A549 (cell line): ENCODE data around the gene HLA-DOA.

Experiments used
- CEBPB ChIP-seq, 2 experiments: fragments of >200 bp in 1 of 2; sonication (Bioruptor Twin) in 1 of 2; formaldehyde crosslinking in 1 of 2; IDR thresholded peaks; 2 replicates each; pipeline ENCODE4 v1.6.1; 2012 to 2016
- E2F6 ChIP-seq: IDR thresholded peaks from 2 replicates; pipeline ENCODE4 v1.6.1; 2012; ENCODE audit warnings: low read depth, borderline replicate concordance
- GATA3 ChIP-seq: IDR thresholded peaks from 2 replicates; pipeline ENCODE4 v1.6.1; 2012; ENCODE audit warnings: borderline replicate concordance
- MAFK ChIP-seq: fragments of 450-650 bp; IDR thresholded peaks from 2 replicates; pipeline ENCODE4 v1.6.1; 2014; ENCODE audit not compliant: partially characterized antibody
- POLR2AphosphoS2 ChIP-seq: conservative IDR thresholded peaks from 2 replicates; pipeline ENCODE4 v1.6.1; 2012; ENCODE audit warnings: low read length, improper control_type of control experiment, inconsistent platforms
- RNF2 ChIP-seq: fragments of 200-600 bp; sonication (generic); IDR thresholded peaks from 2 replicates; pipeline ENCODE4 v1.6.1; 2016; ENCODE audit warnings: low read depth, mild to moderate bottlenecking, antibody characterized with exemption, moderate library complexity, borderline replicate concordance
- TF ChIP-seq, protein P1 (sequence below): fragments of >200 bp; sonication (Bioruptor Twin); formaldehyde crosslinking; IDR thresholded peaks from 3 replicates; pipeline ENCODE4 v1.5.1; 2016

- TF ChIP-seq POLR2AphosphoS2 (no peak), MAFK (no peak), E2F6 (no peak), RNF2 (no peak), CEBPB (IDR thresholded peaks at IDR 0.05) (no peak), GATA3 (no peak)
- TF ChIP-seq, protein P1, sequence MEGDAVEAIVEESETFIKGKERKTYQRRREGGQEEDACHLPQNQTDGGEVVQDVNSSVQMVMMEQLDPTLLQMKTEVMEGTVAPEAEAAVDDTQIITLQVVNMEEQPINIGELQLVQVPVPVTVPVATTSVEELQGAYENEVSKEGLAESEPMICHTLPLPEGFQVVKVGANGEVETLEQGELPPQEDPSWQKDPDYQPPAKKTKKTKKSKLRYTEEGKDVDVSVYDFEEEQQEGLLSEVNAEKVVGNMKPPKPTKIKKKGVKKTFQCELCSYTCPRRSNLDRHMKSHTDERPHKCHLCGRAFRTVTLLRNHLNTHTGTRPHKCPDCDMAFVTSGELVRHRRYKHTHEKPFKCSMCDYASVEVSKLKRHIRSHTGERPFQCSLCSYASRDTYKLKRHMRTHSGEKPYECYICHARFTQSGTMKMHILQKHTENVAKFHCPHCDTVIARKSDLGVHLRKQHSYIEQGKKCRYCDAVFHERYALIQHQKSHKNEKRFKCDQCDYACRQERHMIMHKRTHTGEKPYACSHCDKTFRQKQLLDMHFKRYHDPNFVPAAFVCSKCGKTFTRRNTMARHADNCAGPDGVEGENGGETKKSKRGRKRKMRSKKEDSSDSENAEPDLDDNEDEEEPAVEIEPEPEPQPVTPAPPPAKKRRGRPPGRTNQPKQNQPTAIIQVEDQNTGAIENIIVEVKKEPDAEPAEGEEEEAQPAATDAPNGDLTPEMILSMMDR: no peak
These were observed 44.6 kb downstream of the HLA-DOA start for GRCh38 chr6:32964776-32965175.
